ENCODE data around the gene RAD51B.
"Not testable (repeated sequence)": the region's sequence is repeated elsewhere in the genome, so short reads cannot be mapped to it uniquely, and the experiment has no call there.

The RAD51B gene

GRCh38 chr14:67967206-67967605 is 147.6 kb downstream of the RAD51B start:
- TF ChIP-seq CTCF (conservative IDR thresholded peaks at IDR 0.05; ENCODE audit: low read depth, low read length): no peak
- H3K4me3 ChIP-seq (ENCODE audit: low read length): no peak overlapping the region
- DNase-seq (ENCODE audit: low read depth): no peak

GRCh38 chr14:67967970-67968369 is 148.4 kb downstream of the RAD51B start:
- DNase-seq (ENCODE audit: low read depth); H3K4me3 ChIP-seq (ENCODE audit: low read length): not testable (repeated sequence)

- no peak overlapping the region for H3K4me3 ChIP-seq (ENCODE audit: low read length)
- TF ChIP-seq CTCF (conservative IDR thresholded peaks at IDR 0.05; ENCODE audit: low read depth, low read length): no peak
- no peak for DNase-seq (ENCODE audit: low read depth)
Observed at GRCh38 chr14:67970923-67971322, 151.3 kb downstream of the RAD51B start.

GRCh38 chr14:67971627-67972625 is 152.3 kb downstream of the RAD51B start:
- DNase-seq (ENCODE audit: low read depth): no peak
- TF ChIP-seq CTCF (conservative IDR thresholded peaks at IDR 0.05; ENCODE audit: low read depth, low read length): no peak
- no peak overlapping the region for H3K4me3 ChIP-seq (ENCODE audit: low read length)

GRCh38 chr14:67973436-67973835 is 153.9 kb downstream of the RAD51B start:
- no peak for TF ChIP-seq CTCF (conservative IDR thresholded peaks at IDR 0.05; ENCODE audit: low read depth, low read length)
- no peak overlapping the region for H3K4me3 ChIP-seq (ENCODE audit: low read length)
- DNase-seq (ENCODE audit: low read depth): no peak

GRCh38 chr14:67975470-67975869 is 155.9 kb downstream of the RAD51B start:
- no peak overlapping the region for H3K4me3 ChIP-seq (ENCODE audit: low read length)
- DNase-seq (ENCODE audit: low read depth): no peak
- TF ChIP-seq CTCF (conservative IDR thresholded peaks at IDR 0.05; ENCODE audit: low read depth, low read length): no peak

GRCh38 chr14:67977434-67978034 is 158.0 kb downstream of the RAD51B start:
- DNase-seq (ENCODE audit: low read depth): no peak
- no peak for TF ChIP-seq CTCF (conservative IDR thresholded peaks at IDR 0.05; ENCODE audit: low read depth, low read length)
- no peak overlapping the region for H3K4me3 ChIP-seq (ENCODE audit: low read length)
